Aorta (tissue), 5 donors: ENCODE measurements around the gene FCGR3A. TPM values are rescaled to one million over a fixed set of nuclear protein-coding genes. Genes with fewer than 3 reads are reported as not detected.
"Not testable (repeated sequence)": the region's sequence is repeated elsewhere in the genome, so short reads cannot be mapped to it uniquely, and the experiment has no call there.

Experiments used
- ATAC-seq: fragments of 200-7000 bp; cut with Tn5 transposase; one replicate; pipeline ENCODE4 v1.9.1; 2022; ENCODE audit warnings: moderate library complexity; ENCODE audit not compliant: low FRiP score
- DNase-seq, 2 donors: peaks; one replicate each; pipeline ENCODE4 v3.0.0-alpha.2; 2020
- H3K27ac ChIP-seq, 2 donors: one replicate each; pipeline ENCODE4 v1.5.1; 2013; ENCODE audit warnings: low read length in 2 of 2, mild to moderate bottlenecking in 2 of 2, moderate library complexity in 2 of 2, control low read depth in 1 of 2, inconsistent platforms in 1 of 2, low read depth in 1 of 2
- H3K27me3 ChIP-seq, 2 donors: one replicate each; pipeline ENCODE4 v1.6.1; 2013; ENCODE audit warnings: control low read depth in 1 of 2, low read length in 1 of 2, mild to moderate bottlenecking in 1 of 2, moderate library complexity in 1 of 2; ENCODE audit not compliant: insufficient read depth in 2 of 2, control insufficient read depth in 1 of 2
- H3K36me3 ChIP-seq, 2 donors: one replicate each; pipeline ENCODE4 v1.6.1; 2013; ENCODE audit warnings: control low read depth in 1 of 2, low read length in 1 of 2, mild to moderate bottlenecking in 1 of 2; ENCODE audit not compliant: insufficient read depth in 2 of 2, control insufficient read depth in 1 of 2
- H3K4me1 ChIP-seq, 2 donors: one replicate each; pipeline ENCODE4 v1.6.1; 2013; ENCODE audit warnings: low read length in 2 of 2, control low read depth in 1 of 2, mild to moderate bottlenecking in 1 of 2, moderate library complexity in 1 of 2; ENCODE audit not compliant: insufficient read depth in 2 of 2, control insufficient read depth in 1 of 2
- H3K4me3 ChIP-seq, 2 donors: one replicate each; pipeline ENCODE4 v1.5.1; 2013; ENCODE audit warnings: low read length in 2 of 2, control low read depth in 1 of 2, mild to moderate bottlenecking in 1 of 2
- H3K9me3 ChIP-seq: one replicate; pipeline ENCODE4 v1.6.1; 2013; ENCODE audit warnings: mild to moderate bottlenecking, low read length; ENCODE audit not compliant: control insufficient read depth
- WGBS, 2 donors: extraction: QIAGEN DNeasy Blood & Tissue Kit; methylation state at CpG; one replicate each; pipeline ENCODE4 v1.1.7; 2013; 5-methylcytosine and 5-hydroxymethylcytosine counted together
- intact Hi-C, 2 donors: fragments of 100-400 bp; cut with DNase I; formaldehyde crosslinking; loops; one replicate each; pipeline versions ENCODE4 v1.14.2 to v1.15.0; 2022
- polyA plus RNA-seq, 2 donors: library from polyadenylated mRNA; stranded (reverse); fragments of 200-250 nt; gene quantifications; one replicate each; pipeline ENCODE4 v1.2.3, GENCODE V29; 2013
- total RNA-seq, 2 donors: library from RNA; stranded (reverse); fragmentation: NEBNext Ultra II Directional; extraction: Animal tissue kit (Norgen Biotek cat#: 25700); gene quantifications; one replicate each; pipeline ENCODE4 v1.2.1, GENCODE V29; 2021
- donor health status: healthy with polysubstance abuse.
- donor health status: Bipolar disorder and iron deficiency.
- donor health status: DM: no; HTN: no; CAD: no.
- donor health status: DM: no; HTN: no; CAD: no.
- donor health status: DM: yes; HTN: yes; CAD: no.

FCGR3A gene
- total and polyA plus RNA-seq, 4 donors: 13.9 to 116 (median 98.1) TPM

DNA sequence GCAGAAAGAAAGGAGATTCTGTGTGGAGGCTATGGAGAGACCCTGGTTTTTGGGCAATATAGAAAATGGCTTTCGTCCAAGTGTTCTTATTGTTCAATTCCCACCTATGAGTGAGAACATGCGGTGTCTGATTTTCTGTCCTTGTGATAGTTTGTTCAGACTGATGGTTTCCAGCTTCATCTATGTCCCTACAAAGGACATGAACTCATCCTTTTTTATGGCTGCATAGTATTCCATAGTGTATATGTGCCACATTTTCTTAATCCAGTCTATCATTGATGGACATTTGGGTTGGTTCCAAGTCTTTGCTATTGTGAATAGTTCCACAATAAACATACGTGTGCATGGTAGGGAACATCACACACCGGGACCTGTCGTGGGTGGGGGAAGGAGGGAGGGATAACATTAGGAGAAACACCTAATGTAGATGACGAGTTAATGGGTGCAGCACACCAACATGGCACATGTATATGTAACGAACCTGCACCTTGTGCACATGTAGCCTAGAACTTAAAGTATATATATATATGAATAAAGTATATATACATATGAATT is 10.6 kb downstream of the FCGR3A start:
- WGBS, 2 donors: 91 to 92% methylated on average over 7 of the region's 7 CpGs
- intact Hi-C loops: loop anchor here in 1 of 2 donors (10.0 kb wide), 1 partner anchor 76 kb away; no protein-coding TSS in a partner anchor
- not testable (repeated sequence) for H3K27me3 ChIP-seq, ATAC-seq, H3K27ac ChIP-seq, H3K4me1 ChIP-seq, H3K36me3 ChIP-seq, H3K9me3 ChIP-seq, H3K4me3 ChIP-seq, DNase-seq

DNA sequence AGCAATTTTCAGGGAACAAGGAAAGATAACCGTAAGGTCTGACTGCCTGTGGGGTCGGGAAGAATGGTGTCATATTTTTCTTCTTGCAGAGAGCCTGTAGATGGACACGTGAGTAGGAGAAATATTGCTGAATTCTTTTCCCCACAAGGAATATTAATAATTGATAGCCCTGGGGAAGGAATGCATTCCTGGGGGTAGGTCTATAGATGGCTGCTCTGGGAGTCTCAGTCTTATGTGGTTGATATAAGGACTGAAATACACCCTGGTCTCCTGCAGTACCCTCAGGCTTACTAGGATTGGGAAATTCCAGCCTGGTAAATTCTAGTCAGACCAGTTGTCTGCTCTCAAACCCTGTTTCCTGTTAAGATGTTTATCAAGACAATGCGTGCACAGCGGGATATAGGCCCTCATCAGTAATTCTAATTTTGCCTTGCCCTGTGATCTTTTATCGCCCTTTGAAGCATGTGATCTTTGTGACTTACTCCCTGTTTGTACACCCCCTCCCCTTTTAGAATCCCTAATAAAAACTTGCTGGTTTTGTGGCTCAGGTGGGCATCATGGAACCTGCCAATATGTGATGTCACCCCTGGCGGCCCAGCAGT is 12.4 kb downstream of the FCGR3A start:
- H3K36me3 ChIP-seq, DNase-seq, H3K9me3 ChIP-seq, H3K4me3 ChIP-seq, H3K27me3 ChIP-seq, H3K4me1 ChIP-seq, ATAC-seq, H3K27ac ChIP-seq: not testable (repeated sequence)
- intact Hi-C loops: loop anchor here in 1 of 2 donors (10.0 kb wide), 1 partner anchor 78 kb away; no protein-coding TSS in a partner anchor
- WGBS, 2 donors: 85% methylated on average over 7 of the region's 7 CpGs

DNA sequence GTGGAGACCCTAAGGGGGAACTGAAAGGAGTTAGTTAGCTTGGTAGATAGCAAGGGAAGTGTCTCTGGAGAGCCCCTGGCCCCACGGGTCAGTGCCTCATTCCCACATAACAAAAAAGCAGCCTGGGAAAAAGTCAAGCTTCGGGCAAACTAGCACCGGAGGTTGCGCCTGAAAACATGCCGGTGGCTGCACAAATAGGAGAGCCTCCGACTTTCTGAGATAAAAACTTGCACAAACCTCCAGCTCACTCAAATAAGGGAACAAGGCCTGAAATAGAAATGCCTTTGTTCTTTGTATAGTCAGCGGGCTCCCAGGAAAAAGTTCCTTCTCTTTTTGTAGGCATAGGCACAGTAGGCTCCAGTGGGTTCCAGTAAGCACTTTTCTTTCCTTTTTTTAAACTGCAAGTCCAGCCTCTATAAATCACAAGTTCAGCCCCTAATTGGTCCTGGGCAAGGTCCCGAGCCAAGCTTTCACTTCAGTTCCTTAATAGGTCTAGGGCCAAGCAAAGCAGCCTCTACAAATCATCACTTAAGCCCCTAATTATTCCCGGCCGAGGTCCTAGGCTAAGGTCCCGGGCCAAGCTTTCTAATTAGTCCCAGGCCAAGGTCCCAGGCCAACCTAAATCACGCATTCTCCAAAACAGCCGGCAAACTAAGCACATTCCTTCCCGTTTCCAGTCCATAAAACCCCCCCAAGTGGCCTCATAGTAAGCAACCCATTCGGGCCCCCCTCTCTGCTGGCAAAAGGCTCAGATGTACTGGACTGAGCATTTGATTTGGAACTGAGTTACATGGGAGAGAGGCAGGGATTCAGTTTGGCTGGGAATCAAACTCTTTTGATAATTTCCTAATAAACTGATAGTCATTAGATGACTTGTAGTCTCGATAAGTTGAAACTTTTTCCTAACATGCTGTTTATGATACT is 16.7 kb downstream of the FCGR3A start:
- ATAC-seq (peak; percentile 31), DNase-seq (peak in 1 of 2 donors; percentile 81)
- 11 to 12% methylated on average over 15 to 16 of the region's 16 CpGs for WGBS, 2 donors
- H3K36me3 ChIP-seq, H3K9me3 ChIP-seq, H3K27me3 ChIP-seq, H3K4me3 ChIP-seq, H3K4me1 ChIP-seq: not testable (repeated sequence)
- intact Hi-C loops: loop anchor here in 1 of 2 donors (10.0 kb wide), 1 partner anchor 82 kb away; no protein-coding TSS in a partner anchor
- peak overlapping the region; percentile 48 to 79 for H3K27ac ChIP-seq

DNA sequence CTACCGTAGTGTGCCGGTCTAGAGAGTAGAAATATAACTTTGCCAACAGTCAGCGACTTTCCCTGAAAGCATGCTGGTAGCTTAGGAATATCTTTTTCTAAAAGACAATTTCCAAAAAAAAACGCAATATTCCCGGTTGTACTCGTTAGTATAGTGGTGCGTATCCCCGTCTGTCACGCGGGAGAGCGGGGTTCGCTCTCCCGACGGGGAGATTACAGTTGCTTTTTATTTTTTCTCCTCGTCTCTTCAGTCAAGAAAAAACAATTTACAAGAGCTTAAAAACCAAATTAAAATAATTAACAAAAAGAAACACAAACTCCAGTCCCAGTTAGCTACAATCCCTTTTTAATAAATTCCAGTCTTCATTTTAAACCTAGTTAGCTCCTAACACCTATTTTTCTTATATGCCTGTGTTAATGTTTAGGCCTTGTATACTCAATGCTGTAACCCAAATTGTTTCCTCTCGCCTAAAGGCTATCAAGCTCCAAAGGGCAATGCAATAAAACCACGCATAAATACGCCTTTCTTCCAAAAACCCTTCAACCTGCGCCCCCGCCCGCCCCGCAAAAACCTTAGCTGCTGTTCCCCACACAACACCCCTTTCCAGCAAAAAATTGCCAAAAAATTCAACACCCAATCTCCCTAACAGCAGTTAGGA is 17.5 kb downstream of the FCGR3A start:
- H3K9me3 ChIP-seq: no peaks in the 10 kb centered on the region
- intact Hi-C loops: loop anchor here in 1 of 2 donors (10.0 kb wide), 1 partner anchor 83 kb away; no protein-coding TSS in a partner anchor
- H3K27me3 ChIP-seq: no peaks in the 10 kb centered on the region
- no peak for DNase-seq
- no peaks in the 10 kb centered on the region for H3K36me3 ChIP-seq
- no peak for ATAC-seq
- no peaks in the 10 kb centered on the region for H3K4me1 ChIP-seq
- peak overlapping the region in 1 of 2 donors; percentile 19 for H3K27ac ChIP-seq
- no peak overlapping the region for H3K4me3 ChIP-seq
- 77 to 81% methylated on average over 22 of the region's 22 CpGs for WGBS, 2 donors

DNA sequence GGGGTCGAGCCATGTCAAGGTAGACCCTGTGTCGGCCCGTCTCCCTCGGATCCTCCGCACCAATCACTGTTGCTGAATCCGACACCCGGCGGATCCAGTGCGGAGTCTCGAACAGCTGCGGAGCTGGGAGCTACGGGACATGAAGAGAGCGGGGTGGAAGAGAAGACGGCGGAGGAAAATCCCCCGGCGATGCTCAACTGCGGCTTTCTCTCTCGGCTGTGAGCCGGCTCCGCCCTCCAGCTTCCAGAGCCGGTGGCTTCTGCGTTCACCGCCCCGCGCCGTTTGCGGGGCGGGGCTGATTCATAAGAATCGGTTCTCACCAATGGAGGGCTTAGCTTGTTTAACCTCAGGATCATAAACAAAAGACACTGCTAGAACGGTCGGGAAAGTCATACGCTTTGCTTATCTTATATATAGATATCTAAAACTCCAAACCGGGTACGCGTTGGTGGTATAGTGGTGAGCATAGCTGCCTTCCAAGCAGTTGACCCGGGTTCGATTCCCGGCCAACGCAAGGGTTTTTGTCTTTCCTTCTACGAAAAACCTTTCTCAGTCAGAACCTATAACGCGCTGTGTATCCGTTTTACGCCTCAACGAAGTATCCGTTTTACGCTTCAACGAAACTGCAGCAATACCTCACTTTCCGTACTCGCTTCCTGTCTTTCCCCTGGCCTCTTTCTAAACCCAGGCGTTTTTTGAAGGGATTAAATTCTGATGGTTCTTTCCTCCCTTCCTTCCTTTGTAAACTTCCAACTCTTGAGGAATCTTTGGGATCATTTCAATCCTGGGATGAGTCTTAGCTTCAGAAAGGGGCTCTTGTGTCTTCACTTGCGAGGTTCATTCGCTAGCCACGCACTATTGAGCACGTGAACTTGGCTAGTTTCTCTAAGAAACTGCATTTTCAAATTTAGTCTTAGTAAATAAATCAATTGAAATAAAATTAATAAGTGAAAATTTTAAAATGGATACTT is 18.7 kb downstream of the FCGR3A start:
- 1 to 3% methylated on average over 51 to 54 of the region's 56 CpGs for WGBS, 2 donors
- not testable (repeated sequence) for H3K27me3 ChIP-seq, H3K36me3 ChIP-seq, H3K9me3 ChIP-seq, H3K4me1 ChIP-seq
- Histone ChIP-seq H3K4me3 (peak overlapping the region; percentile 44 to 96), H3K27ac (peak overlapping the region; percentile 28 to 85)
- DNase-seq (peak; percentile 89 to 92), ATAC-seq (peak; percentile 93)
- intact Hi-C loops: loop anchor here in 1 of 2 donors (10.0 kb wide), 1 partner anchor 84 kb away; no protein-coding TSS in a partner anchor

DNA sequence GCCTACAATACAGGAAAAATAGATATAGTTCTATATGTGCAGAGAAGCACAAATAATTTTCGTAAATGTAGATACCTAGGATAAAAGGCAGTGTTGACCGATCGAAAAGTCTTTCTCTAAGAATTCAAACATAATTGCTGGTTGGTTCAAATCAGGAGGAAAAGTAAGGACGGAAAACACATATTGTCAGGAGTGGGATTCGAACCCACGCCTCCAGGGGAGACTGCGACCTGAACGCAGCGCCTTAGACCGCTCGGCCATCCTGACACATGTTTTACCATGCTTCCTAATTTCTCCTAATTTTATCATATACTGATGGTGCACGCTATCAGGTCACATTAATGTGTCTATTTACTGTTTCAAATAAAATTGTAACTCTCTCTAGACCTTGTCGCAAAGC is 19.5 kb downstream of the FCGR3A start:
- DNase-seq: peak; percentile 72 to 85
- H3K36me3 ChIP-seq, H3K27ac ChIP-seq, H3K4me1 ChIP-seq, H3K9me3 ChIP-seq, H3K27me3 ChIP-seq: not testable (repeated sequence)
- H3K4me3 ChIP-seq: peak overlapping the region in 1 of 2 donors; percentile 96
- peak; percentile 91 for ATAC-seq
- intact Hi-C loops: loop anchor here in 1 of 2 donors (10.0 kb wide), 1 partner anchor 85 kb away; no protein-coding TSS in a partner anchor
- 0 to 1% methylated on average over 12 to 13 of the region's 13 CpGs for WGBS, 2 donors

DNA sequence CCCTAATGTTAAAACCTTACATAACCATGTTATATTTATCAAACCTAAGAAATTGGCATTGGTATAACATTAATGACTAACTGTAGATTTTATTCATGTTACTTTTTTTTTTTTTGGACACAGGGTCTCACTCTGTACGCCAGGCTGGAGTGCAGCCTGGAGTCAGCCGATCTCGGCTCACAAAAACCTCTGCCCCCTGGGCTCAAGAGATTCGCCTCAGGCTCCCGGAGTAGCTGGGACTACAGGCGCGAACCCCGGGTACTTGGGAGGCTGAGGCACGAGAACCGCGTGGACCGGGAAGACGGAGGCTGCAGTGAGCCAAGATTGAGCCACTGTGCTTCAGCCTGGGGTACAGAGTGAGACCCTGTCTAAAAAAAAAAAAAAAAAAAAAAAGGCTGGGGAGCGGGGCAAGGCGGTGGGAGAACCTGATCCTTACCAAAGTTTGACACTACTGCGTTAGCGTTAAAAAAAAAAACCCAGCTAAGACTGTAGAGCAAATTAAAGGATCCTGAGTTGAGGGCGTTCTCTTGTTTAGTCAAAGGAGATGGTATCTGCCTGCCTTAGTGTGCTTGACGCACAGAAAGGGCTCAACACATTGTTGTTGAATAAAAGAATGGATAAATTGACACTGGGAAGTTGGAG is 20.0 kb downstream of the FCGR3A start:
- intact Hi-C loops: loop anchor here in 1 of 2 donors (10.0 kb wide), 1 partner anchor 85 kb away; no protein-coding TSS in a partner anchor
- not testable (repeated sequence) for ATAC-seq, H3K9me3 ChIP-seq, H3K27ac ChIP-seq, H3K27me3 ChIP-seq, H3K4me1 ChIP-seq, DNase-seq, H3K36me3 ChIP-seq
- peak overlapping the region in 1 of 2 donors; percentile 8 for H3K4me3 ChIP-seq
- WGBS, 2 donors: 16 to 24% methylated on average over 19 of the region's 19 CpGs
